Epithelial cell of prostate (primary cell): ENCODE results near the gene CDYL.

Experiments used
- DNase-seq: peaks from one replicate; pipeline ENCODE4 v3.0.0-alpha.2; 2011; ENCODE audit warnings: low read depth, low spot score
- H3K27ac ChIP-seq: fragments of 450-650 bp; 2 replicates; pipeline ENCODE4 v1.5.1; 2017; ENCODE audit warnings: mild to moderate bottlenecking

The CDYL gene

GRCh38 chr6:4901386-4902061 is 125.3 kb downstream of the CDYL start:
- no peak overlapping the region for H3K27ac ChIP-seq
- DNase-seq = no peak

GRCh38 chr6:4902363-4902762 is 126.2 kb downstream of the CDYL start:
- DNase-seq = no peak
- H3K27ac ChIP-seq = no peak overlapping the region

- no peak for DNase-seq
Measured at GRCh38 chr6:4903121-4903520, 126.9 kb downstream of the CDYL start.

GRCh38 chr6:4903751-4904370 is 127.7 kb downstream of the CDYL start:
- no peak for DNase-seq
- H3K27ac ChIP-seq = no peak overlapping the region

More at GRCh38 chr6:4903121-4903520, 126.9 kb downstream of the CDYL start:
- H3K27ac ChIP-seq = no peak overlapping the region

GRCh38 chr6:4904461-4905025 is 128.3 kb downstream of the CDYL start:
- H3K27ac ChIP-seq = no peak overlapping the region
- DNase-seq = no peak

GRCh38 chr6:4905826-4906225 is 129.6 kb downstream of the CDYL start:
- DNase-seq = no peak

GRCh38 chr6:4906293-4907276 is 130.4 kb downstream of the CDYL start:
- no peak overlapping the region for H3K27ac ChIP-seq

More at GRCh38 chr6:4905826-4906225, 129.6 kb downstream of the CDYL start:
- H3K27ac ChIP-seq = no peak overlapping the region

GRCh38 chr6:4907602-4908001 is 131.4 kb downstream of the CDYL start:
- H3K27ac ChIP-seq = no peak overlapping the region
- DNase-seq = no peak

More at GRCh38 chr6:4906293-4907276, 130.4 kb downstream of the CDYL start:
- no peak for DNase-seq

GRCh38 chr6:4908062-4908461 is 131.9 kb downstream of the CDYL start:
- DNase-seq = no peak
- H3K27ac ChIP-seq = no peak overlapping the region

GRCh38 chr6:4909063-4909706 is 133.0 kb downstream of the CDYL start:
- H3K27ac ChIP-seq = no peak overlapping the region
- no peak for DNase-seq

GRCh38 chr6:4910037-4910760 is 134.0 kb downstream of the CDYL start:
- H3K27ac ChIP-seq = no peak overlapping the region
- no peak for DNase-seq

GRCh38 chr6:4912559-4912958 is 136.4 kb downstream of the CDYL start:
- no peak for DNase-seq
- H3K27ac ChIP-seq = no peak overlapping the region

- no peak overlapping the region for H3K27ac ChIP-seq
- DNase-seq = no peak
Measured at GRCh38 chr6:4913705-4914419, 137.7 kb downstream of the CDYL start.

- DNase-seq = no peak
- H3K27ac ChIP-seq = no peak overlapping the region
Measured at GRCh38 chr6:4914420-4915159, 138.4 kb downstream of the CDYL start.

- DNase-seq = no peak
- no peak overlapping the region for H3K27ac ChIP-seq
Measured at GRCh38 chr6:4916954-4917561, 140.9 kb downstream of the CDYL start.

- no peak overlapping the region for H3K27ac ChIP-seq
- no peak for DNase-seq
Measured at GRCh38 chr6:4920914-4921410, 144.8 kb downstream of the CDYL start.

- no peak for DNase-seq
- no peak overlapping the region for H3K27ac ChIP-seq
Measured at GRCh38 chr6:4922488-4923037, 146.4 kb downstream of the CDYL start.
